Progenitor cell of endocrine pancreas (in vitro differentiated cells): ENCODE results near the gene RIPOR2. TPM values are rescaled to one million over a fixed set of nuclear protein-coding genes. Genes with fewer than 3 reads are reported as not detected.

ENCODE experiments used
- DNase-seq: peaks from one replicate; pipeline ENCODE4 v3.0.0; 2021; ENCODE audit warnings: low spot score; ENCODE audit not compliant: unreplicated experiment
- H3K27ac Mint-ChIP-seq: 2 replicates; pipeline ENCODE4 v1.8.0; 2021; ENCODE audit warnings: mild to moderate bottlenecking, moderate library complexity, mixed read lengths
- H3K27me3 Mint-ChIP-seq: 2 replicates; pipeline ENCODE4 v1.8.0; 2021; ENCODE audit warnings: mixed read lengths
- H3K36me3 Mint-ChIP-seq: 2 replicates; pipeline ENCODE4 v1.8.0; 2022; ENCODE audit warnings: mixed read lengths; ENCODE audit not compliant: insufficient read depth
- H3K4me1 Mint-ChIP-seq: 2 replicates; pipeline ENCODE4 v1.8.0; 2021; ENCODE audit warnings: low read depth, mixed read lengths
- H3K4me3 Mint-ChIP-seq: 2 replicates; pipeline ENCODE4 v1.8.0; 2021; ENCODE audit warnings: low read depth, mild to moderate bottlenecking, moderate library complexity, mixed read lengths
- H3K9me3 Mint-ChIP-seq: 2 replicates; pipeline ENCODE4 v1.8.0; 2021; ENCODE audit warnings: low read depth, mixed read lengths
- total RNA-seq: library from RNA; stranded (reverse); gene quantifications from 2 replicates; pipeline ENCODE4 v1.2.1, GENCODE V29; 2021
- TF ChIP-seq, protein P1 (sequence below): fragments of 200-600 bp; sonication (generic); IDR thresholded peaks from one replicate; pipeline ENCODE4 v1.5.0; 2021; ENCODE audit warnings: antibody characterized with exemption, mild to moderate bottlenecking; ENCODE audit not compliant: unreplicated experiment

Gene RIPOR2
- total RNA-seq, 1 donor from 2014 or later: 2.2 TPM

DNA sequence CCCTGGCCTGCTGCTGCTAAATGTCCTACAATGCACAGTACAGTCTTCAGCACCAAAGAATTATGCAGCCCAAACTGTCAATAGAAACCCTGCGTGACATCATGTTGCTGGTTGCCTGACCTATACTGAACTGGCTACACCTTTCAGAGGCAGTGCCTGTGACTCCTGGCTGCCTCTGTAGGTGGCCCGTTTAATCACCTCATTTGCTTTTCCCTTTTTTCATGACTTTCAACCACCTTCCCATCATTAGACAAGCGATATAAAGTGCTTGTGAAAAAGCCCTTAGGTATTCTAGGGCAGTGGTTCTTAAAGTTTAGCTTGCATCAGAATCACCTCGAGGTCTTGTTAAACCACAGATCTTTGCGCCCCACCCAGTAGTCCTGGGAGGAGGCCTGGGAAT, 33.0 kb upstream of the RIPOR2 start:
- Mint-ChIP-seq H3K27ac (no peak overlapping the region), H3K9me3 (no peaks in the 10 kb centered on the region), H3K4me1 (peaks cover 2% of the 10 kb centered on the region), H3K27me3 (no peaks in the 10 kb centered on the region), H3K36me3 (no peaks in the 10 kb centered on the region), H3K4me3 (no peak overlapping the region)
- DNase-seq: no peak
- TF ChIP-seq, protein P1, sequence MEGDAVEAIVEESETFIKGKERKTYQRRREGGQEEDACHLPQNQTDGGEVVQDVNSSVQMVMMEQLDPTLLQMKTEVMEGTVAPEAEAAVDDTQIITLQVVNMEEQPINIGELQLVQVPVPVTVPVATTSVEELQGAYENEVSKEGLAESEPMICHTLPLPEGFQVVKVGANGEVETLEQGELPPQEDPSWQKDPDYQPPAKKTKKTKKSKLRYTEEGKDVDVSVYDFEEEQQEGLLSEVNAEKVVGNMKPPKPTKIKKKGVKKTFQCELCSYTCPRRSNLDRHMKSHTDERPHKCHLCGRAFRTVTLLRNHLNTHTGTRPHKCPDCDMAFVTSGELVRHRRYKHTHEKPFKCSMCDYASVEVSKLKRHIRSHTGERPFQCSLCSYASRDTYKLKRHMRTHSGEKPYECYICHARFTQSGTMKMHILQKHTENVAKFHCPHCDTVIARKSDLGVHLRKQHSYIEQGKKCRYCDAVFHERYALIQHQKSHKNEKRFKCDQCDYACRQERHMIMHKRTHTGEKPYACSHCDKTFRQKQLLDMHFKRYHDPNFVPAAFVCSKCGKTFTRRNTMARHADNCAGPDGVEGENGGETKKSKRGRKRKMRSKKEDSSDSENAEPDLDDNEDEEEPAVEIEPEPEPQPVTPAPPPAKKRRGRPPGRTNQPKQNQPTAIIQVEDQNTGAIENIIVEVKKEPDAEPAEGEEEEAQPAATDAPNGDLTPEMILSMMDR: no peak

- H3K4me3 Mint-ChIP-seq: no peak overlapping the region
- H3K36me3 Mint-ChIP-seq: no peaks in the 10 kb centered on the region
- no peak overlapping the region for H3K27ac Mint-ChIP-seq
- no peaks in the 10 kb centered on the region for H3K27me3 Mint-ChIP-seq
- H3K9me3 Mint-ChIP-seq: no peaks in the 10 kb centered on the region
- peaks cover 2% of the 10 kb centered on the region for H3K4me1 Mint-ChIP-seq
- TF ChIP-seq, protein P1: no peak
- no peak for DNase-seq
These were observed 31.5 kb upstream of the RIPOR2 start for GRCh38 chr6:24967211-24967610.

- TF ChIP-seq, protein P1: no peak
- Mint-ChIP-seq H3K27me3 (no peaks in the 10 kb centered on the region), H3K27ac (no peak overlapping the region), H3K4me3 (no peak overlapping the region), H3K4me1 (peaks cover 2% of the 10 kb centered on the region), H3K9me3 (no peaks in the 10 kb centered on the region), H3K36me3 (no peaks in the 10 kb centered on the region)
- DNase-seq: no peak
These were observed 30.6 kb upstream of the RIPOR2 start for GRCh38 chr6:24966381-24966780.

DNA sequence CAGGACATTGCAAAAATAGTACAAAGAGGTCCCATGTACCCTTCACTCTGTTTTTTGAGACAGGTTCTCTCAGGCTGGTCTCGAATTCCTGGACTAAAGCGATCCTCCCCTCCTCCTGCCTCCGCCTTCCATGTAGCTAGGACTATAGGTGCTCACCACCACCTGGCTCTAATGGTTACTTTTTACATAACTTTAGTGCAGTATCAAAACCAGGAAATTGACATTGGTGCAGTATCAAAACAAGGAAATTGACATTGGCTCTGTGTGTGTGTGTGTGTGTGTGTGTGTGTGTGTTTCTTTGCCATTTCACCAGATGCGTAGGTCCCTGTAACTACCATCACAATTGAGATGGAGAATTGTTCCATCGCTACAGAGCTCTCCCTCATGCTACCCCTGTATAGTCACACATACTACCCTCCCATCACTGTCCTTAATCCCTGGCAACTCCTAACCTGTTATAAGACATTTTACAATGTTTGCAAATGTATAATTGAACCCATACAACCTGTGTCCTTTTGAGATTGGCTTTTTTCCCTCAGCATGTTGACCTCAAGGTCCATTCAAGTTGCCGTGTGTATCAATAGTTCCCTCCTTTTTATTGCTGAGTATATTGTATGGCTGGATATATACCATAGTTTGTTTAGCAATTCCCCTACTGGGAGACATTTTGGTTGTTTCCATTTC, 28.3 kb upstream of the RIPOR2 start:
- Mint-ChIP-seq H3K27ac (no peak overlapping the region), H3K9me3 (no peaks in the 10 kb centered on the region), H3K4me1 (no peaks in the 10 kb centered on the region), H3K27me3 (no peaks in the 10 kb centered on the region), H3K36me3 (no peaks in the 10 kb centered on the region), H3K4me3 (no peak overlapping the region)
- no peak for DNase-seq
- TF ChIP-seq, protein P1: no peak

DNA sequence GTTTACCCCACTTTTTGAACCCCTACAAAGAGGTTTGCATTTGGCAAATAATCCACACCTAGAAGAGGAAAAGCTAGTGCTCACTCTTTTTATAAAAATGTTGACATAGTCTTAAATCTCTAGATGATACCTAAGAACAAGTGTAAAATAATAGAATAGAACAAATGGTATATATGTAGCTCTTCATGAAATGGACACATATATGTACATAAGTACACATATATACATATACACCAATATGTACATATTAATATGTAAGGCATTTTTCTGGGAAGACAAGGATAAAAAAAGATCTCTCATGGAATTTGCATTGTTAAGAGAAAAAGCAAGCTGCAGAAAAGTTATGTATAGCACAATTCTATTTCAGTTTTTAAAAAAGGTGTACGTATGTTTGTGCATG, 27.6 kb upstream of the RIPOR2 start:
- Mint-ChIP-seq H3K36me3 (no peaks in the 10 kb centered on the region), H3K27ac (no peak overlapping the region), H3K4me1 (no peaks in the 10 kb centered on the region), H3K27me3 (no peaks in the 10 kb centered on the region), H3K9me3 (no peaks in the 10 kb centered on the region), H3K4me3 (no peak overlapping the region)
- TF ChIP-seq, protein P1: no peak
- no peak for DNase-seq
